ENCODE data around the gene KDM3B.

GRCh38 chr5:138372225-138372624 lies 19.7 kb downstream of the KDM3B start:
- TF ChIP-seq CTCF (IDR thresholded peaks at IDR 0.05) (no peak), POLR2A (IDR thresholded peaks at IDR 0.05) (no peak)

Data from adrenal gland (tissue), 5 donors.